ENCODE data around the gene XKRX.

- no peak for TF ChIP-seq CTCF (IDR thresholded peaks at IDR 0.05)
- TF ChIP-seq POLR2A (IDR thresholded peaks at IDR 0.05), result no peak
Observed at GRCh38 chrX:100871594-100872560, 56.8 kb downstream of the XKRX start.
